Adrenal gland (tissue), 5 donors: ENCODE results near the gene HELZ.

Source experiments
- POLR2A ChIP-seq, 2 donors: fragments of 450-650 bp; IDR thresholded peaks; one replicate each; pipeline ENCODE4 v1.6.1; 2017; ENCODE audit warnings: antibody characterized with exemption in 2 of 2, mild to moderate bottlenecking in 2 of 2, moderate library complexity in 1 of 2
- TF ChIP-seq, protein P1 (sequence below), 6 experiments: fragments of 450-650 bp in 4 of 6; fragments of 200-600 bp in 2 of 6; sonication (generic) in 1 of 6; IDR thresholded peaks; 1 replicate in 5 of 6; 2 replicates in 1 of 6; pipeline versions ENCODE4 v1.5.1 to v1.8.0; 2016 to 2021; ENCODE audit warnings: antibody characterized with exemption in 6 of 6, mild to moderate bottlenecking in 2 of 6, moderate library complexity in 1 of 6
- donor health status: DM: no; HTN: no; CAD: no.

DNA sequence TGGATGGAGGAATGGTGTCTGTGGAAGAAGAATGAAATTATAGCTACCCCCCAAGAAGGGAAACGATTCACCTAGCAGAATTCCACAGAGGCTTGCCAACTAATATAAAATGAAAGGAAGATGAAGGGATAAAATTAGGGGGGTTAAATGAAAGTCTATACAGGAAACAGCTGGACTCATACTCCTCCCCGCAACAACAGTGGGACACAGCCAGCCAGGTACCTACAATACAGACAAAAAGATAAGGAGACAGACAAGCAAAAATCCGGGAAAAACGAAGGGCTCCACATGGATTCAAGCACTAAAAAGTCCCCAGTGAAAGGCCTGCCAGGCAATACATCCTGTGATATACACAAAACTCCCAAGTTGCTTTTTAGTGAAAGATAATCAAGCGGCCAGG, 152.7 kb downstream of the HELZ start:
- TF ChIP-seq, protein P1, sequence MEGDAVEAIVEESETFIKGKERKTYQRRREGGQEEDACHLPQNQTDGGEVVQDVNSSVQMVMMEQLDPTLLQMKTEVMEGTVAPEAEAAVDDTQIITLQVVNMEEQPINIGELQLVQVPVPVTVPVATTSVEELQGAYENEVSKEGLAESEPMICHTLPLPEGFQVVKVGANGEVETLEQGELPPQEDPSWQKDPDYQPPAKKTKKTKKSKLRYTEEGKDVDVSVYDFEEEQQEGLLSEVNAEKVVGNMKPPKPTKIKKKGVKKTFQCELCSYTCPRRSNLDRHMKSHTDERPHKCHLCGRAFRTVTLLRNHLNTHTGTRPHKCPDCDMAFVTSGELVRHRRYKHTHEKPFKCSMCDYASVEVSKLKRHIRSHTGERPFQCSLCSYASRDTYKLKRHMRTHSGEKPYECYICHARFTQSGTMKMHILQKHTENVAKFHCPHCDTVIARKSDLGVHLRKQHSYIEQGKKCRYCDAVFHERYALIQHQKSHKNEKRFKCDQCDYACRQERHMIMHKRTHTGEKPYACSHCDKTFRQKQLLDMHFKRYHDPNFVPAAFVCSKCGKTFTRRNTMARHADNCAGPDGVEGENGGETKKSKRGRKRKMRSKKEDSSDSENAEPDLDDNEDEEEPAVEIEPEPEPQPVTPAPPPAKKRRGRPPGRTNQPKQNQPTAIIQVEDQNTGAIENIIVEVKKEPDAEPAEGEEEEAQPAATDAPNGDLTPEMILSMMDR (IDR thresholded peaks at IDR 0.05), result no peak
- TF ChIP-seq POLR2A (IDR thresholded peaks at IDR 0.05), result no peak
